HG03575 (cell line): ENCODE data around the gene DICER1.
"Not testable (repeated sequence)": the region's sequence is repeated elsewhere in the genome, so short reads cannot be mapped to it uniquely, and the experiment has no call there.

ENCODE experiments used
- ATAC-seq: cut with Tn5 transposase; IDR thresholded peaks from one replicate; pipeline ENCODE4 v1.9.1; 2021; ENCODE audit not compliant: unreplicated experiment, insufficient number of reproducible peaks, low FRiP score; ENCODE audit errors: extremely low read depth

DICER1 gene

DNA sequence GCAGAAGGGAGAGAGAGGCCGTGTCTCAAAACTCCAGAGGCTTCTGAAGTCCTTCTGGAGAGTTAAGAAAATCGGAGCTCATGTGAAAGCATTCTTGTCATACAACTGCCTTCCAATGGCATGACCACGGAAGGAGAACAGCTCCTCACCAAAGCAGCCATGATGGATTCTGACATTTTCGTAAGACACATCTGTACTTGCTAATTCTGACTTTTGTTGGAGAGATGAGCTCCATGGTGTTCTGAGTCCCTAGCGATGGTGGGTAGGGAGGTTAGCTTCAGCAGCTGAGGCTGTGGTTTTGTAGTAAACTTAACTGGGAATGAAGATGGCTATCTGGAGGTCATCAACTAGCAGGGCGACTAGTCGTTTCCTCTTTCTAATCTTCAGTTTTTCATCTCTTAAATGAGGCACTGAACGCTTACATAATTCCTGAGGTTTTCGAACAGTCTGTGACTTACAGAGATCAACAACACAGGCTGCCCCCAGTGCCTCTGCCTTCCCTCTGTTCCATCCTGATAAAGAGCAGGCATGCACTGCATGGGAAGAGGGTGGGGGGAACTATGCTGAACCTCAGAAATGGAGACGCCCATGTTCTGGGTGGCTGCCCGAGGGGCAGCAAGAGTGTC, 28.6 kb upstream of the DICER1 start:
- no peak for ATAC-seq

- no peak for ATAC-seq
Observed at GRCh38 chr14:95185033-95185766, 27.9 kb upstream of the DICER1 start.

GRCh38 chr14:95184413-95184790, 27.1 kb upstream of the DICER1 start:
- no peak for ATAC-seq

- ATAC-seq: no peak
Observed at GRCh38 chr14:95183532-95184412, 26.4 kb upstream of the DICER1 start.

DNA sequence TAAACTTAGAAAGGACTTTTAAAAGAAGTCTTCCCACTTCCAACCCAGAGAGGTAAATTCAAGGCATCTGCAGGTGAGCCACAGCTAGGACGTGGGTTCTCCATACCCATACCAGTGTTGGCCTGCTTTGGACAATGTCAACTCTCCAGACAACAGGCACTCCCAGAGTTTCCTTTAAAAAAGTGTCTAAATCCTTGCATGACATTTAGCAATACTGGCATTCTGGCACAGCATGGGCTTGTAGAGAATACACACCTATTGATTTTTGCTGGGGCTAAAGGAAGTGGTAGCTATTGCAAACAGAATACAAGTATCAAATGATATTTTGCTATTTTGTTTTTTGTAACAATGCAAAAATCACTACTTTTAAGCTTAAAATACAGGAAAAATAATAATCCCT, 25.8 kb upstream of the DICER1 start:
- no peak for ATAC-seq

- ATAC-seq: no peak
Observed at GRCh38 chr14:95182379-95182778, 25.1 kb upstream of the DICER1 start.

- ATAC-seq: no peak
Observed at GRCh38 chr14:95180966-95181741, 23.8 kb upstream of the DICER1 start.

DNA sequence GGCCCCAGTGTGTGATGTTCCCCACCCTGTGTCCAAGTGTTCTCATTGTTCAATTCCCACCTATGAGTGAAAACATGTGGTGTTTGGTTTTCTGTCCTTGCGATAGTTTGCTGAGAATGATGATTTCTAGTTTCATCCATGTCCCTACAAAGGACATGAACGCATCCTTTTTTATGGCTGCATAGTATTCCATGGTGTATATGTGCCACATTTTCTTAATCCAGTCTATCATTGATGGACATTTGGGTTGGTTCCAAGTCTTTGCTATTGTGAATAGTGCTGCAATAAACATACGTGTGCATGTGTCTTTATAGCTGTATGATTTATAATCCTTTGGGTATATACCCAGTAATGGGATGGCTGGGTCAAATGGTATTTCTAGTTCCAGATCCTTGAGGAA, 18.3 kb upstream of the DICER1 start:
- ATAC-seq: not testable (repeated sequence)

GRCh38 chr14:95174184-95174792, 17.0 kb upstream of the DICER1 start:
- no peak for ATAC-seq

GRCh38 chr14:95173518-95173917, 16.2 kb upstream of the DICER1 start:
- ATAC-seq: no peak

DNA sequence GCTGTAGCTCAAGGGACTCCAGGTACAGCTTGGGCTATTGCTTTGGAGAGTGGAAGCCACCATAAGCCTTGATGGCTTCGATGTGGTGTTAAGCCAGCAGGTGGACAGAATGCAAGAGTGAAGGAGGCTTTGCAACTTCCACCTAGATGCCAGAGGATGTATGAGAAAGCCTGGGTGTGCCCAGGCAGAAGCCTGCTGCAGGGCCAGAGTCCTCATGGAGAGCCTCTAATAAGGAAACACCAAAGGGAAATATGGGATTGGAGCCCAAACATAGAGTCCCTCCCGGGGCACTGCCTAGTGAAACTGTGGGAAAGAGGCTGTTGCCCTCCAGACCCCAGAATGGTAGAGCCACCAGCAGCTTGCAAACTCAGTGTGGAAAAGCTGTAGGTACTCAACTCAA, 9.8 kb upstream of the DICER1 start:
- ATAC-seq: no peak

DNA sequence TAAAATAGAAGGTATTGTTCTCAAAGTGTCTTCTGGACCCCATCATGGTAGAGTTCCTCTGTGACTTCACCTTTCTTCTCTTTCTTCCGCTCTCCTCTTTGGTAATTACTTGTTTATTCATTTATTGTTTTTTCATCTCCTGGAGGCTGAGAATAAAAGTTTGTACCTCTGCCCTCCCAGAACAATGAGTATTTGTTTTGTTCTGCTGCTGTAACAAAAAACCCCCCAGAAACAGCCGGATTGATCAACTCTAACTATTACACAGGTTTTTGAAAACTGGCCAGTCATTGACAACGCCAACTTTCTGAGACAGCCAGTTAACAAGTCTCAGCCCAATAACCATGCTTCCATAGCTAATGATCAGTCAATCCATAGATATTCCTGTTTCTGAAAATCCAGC, 8.2 kb upstream of the DICER1 start:
- no peak for ATAC-seq

DNA sequence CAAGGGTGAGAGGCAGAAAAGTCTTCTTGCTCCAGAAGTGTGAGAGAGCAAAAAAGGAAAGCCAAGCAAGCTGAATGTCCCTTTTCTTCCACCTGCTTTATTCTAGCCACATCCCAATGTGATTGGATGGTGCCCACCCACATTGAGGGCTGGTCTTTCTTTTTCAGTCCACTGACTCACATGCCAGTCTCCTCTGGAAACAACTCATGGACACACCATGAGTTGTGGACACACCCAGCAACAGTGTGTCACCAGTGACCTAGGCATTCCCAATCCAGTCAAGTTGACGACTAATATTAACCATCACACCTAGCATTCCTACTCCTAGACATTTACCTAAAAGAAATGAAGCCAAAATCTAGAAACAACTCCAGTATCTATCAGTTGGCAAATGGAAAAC, 7.2 kb upstream of the DICER1 start:
- no peak for ATAC-seq

- no peak for ATAC-seq
Observed at GRCh38 chr14:95163666-95164065, 6.3 kb upstream of the DICER1 start.

DNA sequence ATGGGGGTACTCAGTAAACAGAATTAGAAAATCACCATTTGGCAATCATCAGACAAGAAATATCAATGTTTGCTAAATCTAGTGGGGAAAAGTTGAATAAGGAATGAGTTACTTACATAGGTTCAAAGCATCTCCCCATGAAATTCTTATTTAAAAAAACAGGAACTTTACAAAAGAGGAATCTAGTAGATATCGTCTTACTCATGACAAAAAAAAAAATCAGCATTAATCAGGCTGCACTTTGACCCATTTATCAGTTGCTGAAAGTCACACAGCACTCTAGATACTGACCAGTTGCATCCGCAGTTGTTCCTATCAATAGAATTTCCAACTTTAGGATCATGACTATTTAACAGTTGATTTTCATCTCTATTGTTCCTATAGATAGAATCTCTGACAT, 5.8 kb upstream of the DICER1 start:
- no peak for ATAC-seq

- no peak for ATAC-seq
Observed at GRCh38 chr14:95162641-95163040, 5.3 kb upstream of the DICER1 start.

DNA sequence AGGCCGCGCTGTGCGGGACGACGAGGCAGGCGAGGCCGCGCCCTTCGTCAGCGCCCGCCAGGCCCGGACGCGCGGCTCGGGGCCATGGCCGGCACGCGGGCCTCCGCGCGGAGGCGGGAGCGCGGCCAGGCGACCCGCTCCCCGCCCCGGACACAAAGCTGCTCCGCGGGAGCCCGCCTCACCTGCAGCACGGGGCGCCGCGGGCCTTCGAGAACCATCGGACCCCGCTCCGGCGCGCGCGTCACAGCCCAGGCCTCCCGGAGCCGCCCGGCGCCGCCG, 342 bp downstream of the DICER1 start:
- no peak for ATAC-seq

DNA sequence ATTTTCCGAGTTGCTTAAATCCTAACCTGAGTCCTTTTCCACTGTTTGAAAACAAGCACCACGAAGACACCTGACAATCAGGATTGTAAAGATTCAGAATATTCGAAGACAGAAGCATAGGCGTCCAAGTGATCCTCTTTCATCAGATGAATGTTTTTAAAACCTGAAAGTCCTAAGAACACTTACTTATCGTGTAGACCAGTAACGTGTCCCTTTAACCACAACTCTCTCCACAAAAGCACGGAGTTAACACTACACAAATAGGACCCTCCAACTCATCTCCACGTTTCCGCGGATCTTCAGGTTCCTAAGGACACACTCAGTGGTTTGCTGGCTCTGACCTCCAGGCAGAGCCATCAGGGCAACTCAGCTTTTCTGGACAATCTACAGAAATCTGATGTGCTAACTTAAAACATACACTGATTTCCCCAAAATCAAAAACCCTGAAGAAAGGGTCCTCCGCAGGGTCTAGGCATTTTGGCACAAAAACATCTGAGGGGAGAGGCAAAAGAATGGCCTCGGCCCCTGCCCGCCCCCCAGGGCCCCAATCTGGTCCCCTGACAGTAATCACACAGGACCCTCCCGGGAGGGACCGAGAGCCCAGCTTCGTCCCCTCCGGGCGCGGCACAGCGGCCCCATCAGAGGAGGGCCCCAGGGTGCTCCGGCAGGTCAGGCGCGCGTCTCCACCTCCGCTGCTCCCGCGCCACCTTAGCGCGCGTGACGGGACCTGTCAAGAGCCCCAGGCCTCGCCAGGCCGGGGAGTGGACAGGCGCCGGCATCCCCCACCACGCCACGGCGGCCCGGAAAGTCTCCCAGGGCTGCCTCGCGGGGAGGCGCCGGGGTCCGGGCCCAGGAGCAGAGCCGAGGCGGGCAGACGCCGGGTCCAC, 925 bp downstream of the DICER1 start:
- ATAC-seq: no peak
